Activated T-cell treated with anti-CD3 and anti-CD28 coated beads for 24 hours (primary cell): Measurements from ENCODE around the gene TTC21B.

Experiments used
- DNase-seq: peaks from one replicate; pipeline ENCODE4 v3.0.0-alpha.2; 2020; ENCODE audit warnings: low read depth

TTC21B gene

DNA sequence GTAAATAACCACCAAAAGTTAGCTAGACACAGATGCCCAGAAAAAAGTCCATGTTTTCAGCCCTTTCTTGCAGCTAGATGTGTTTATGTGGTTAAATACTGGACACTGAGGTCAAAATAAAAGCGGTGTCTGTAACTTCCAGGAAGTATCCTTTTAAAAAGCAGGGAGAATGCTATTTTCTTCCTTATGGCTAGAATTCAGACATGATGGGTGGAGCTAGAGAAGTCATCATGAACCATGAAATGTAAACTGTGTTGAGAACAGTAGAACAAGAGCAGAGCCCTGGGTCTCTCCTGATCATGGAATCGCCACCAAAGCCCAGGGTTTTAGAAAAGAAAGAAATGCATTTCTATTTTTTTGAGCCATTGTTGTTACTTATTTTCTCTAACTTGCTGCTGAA, 118.2 kb downstream of the TTC21B start:
- DNase-seq, result no peak

DNA sequence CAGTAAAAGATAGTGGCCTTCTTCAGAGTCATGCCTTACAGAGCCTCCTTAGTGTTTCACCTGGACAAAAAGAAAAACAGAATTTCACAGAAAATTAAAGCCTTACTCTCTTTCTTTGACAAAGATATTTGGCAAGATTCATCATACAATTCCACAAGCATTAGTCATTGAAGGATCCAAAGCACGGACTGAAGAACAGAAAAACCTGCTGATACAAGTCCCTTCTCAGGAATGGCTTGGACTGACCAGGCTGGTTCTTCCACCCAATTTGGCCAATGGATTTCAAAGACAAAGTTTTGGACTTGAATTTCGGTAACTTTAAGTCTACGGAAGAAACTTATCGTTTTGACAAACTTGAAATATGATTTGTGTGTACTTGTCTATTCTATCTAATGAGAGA, 120.4 kb downstream of the TTC21B start:
- no peak for DNase-seq

- no peak for DNase-seq
Measured at GRCh38 chr2:165827921-165828276, 125.7 kb downstream of the TTC21B start.

DNA sequence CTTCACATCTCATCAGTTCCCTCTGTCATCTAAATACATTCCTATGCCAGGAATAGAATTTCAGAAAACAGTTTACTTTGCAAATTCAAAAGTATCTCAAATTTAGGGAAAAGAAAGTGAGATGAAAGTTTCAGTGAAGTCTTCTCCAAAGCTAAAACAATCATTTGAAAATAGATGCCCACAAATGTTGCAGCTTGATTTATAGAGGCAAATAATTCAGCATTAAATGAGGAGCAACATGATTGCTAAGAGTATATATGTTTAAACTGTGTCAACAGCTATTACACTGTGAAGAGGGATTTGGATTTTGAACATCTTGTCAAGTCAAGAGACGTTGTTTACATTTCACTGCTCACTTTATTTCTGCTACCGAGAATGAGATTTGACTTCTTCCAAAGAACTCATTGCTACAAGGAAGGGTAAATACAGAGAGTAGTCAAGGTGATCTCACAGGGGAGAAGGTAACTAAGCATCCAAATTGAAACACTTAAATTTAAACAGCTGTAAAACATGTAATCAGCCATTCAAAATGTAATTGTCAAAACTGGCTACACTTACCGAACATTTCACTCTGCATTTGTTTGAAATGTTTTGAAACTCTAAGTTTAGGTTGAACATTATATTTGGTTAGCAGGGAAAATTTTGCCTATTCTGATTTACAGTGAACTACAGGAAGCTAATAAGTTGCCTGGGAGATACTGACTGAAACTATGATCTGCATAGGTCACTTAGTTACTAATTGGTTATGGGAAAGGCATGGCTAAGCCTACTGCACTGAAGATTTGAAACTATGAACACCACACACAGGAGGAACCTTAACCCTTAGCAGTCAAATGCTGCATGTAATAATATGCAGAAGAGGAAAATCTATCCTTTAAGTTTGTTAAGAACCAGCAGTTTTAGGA, 126.3 kb downstream of the TTC21B start:
- no peak for DNase-seq

- DNase-seq, result no peak
Measured at GRCh38 chr2:165825041-165825440, 128.5 kb downstream of the TTC21B start.
